Loucy (cell line): ENCODE data around the gene MAP3K20.

Experiments used
- H2AFZ ChIP-seq: fragments of 200-600 bp; sonication (generic); 2 replicates; pipeline ENCODE4 v1.6.0; 2016; ENCODE audit warnings: antibody characterized with exemption, mild to moderate bottlenecking, low read length, moderate library complexity
- H3F3A ChIP-seq: fragments of 200-600 bp; 2 replicates; pipeline ENCODE4 v1.6.0; 2016; ENCODE audit warnings: antibody characterized with exemption, low read depth, mild to moderate bottlenecking
- H3K27me3 ChIP-seq: fragments of 200-600 bp; sonication (generic); 2 replicates; pipeline ENCODE4 v1.6.1; 2014; ENCODE audit warnings: low read length, mild to moderate bottlenecking; ENCODE audit not compliant: insufficient read depth, poor library complexity, severe bottlenecking
- H3K36me3 ChIP-seq: fragments of 200-600 bp; sonication (generic); 2 replicates; pipeline ENCODE4 v1.6.1; 2016; ENCODE audit warnings: low read length; ENCODE audit not compliant: insufficient read depth
- H3K4me1 ChIP-seq: fragments of 200-600 bp; sonication (generic); 2 replicates; pipeline ENCODE4 v1.5.1; 2014; ENCODE audit warnings: low read length, mild to moderate bottlenecking; ENCODE audit not compliant: insufficient read depth, poor library complexity, severe bottlenecking
- H3K4me2 ChIP-seq: fragments of 200-600 bp; sonication (generic); 2 replicates; pipeline ENCODE4 v1.6.0; 2014; ENCODE audit warnings: antibody characterized with exemption, low read length, low read depth, mild to moderate bottlenecking; ENCODE audit not compliant: poor library complexity, severe bottlenecking
- H3K4me3 ChIP-seq: fragments of 200-600 bp; sonication (generic); 2 replicates; pipeline ENCODE4 v1.5.1; 2014; ENCODE audit warnings: low read length, mild to moderate bottlenecking, mixed read lengths; ENCODE audit not compliant: poor library complexity, severe bottlenecking
- H3K79me2 ChIP-seq: fragments of 200-600 bp; sonication (generic); 2 replicates; pipeline ENCODE4 v1.6.1; 2014; ENCODE audit warnings: low read length; ENCODE audit not compliant: insufficient read depth
- H3K9ac ChIP-seq: fragments of 200-600 bp; sonication (generic); 2 replicates; pipeline ENCODE4 v1.6.0; 2014; ENCODE audit warnings: mild to moderate bottlenecking, low read depth, low read length, moderate library complexity; ENCODE audit not compliant: poor library complexity, severe bottlenecking
- H3K9me2 ChIP-seq: fragments of 200-600 bp; sonication (generic); replicated peaks from 2 replicates; pipeline ENCODE4 v1.6.1; 2016; ENCODE audit warnings: low read depth, low read length, mixed read lengths
- H3K9me3 ChIP-seq: fragments of 200-600 bp; sonication (generic); 2 replicates; pipeline ENCODE4 v1.6.1; 2014; ENCODE audit warnings: mild to moderate bottlenecking, antibody characterized with exemption, low read length, low read depth; ENCODE audit not compliant: insufficient read depth
- H4K20me1 ChIP-seq: fragments of 200-600 bp; sonication (generic); 2 replicates; pipeline ENCODE4 v1.6.0; 2014; ENCODE audit warnings: antibody characterized with exemption, low read length, mild to moderate bottlenecking; ENCODE audit not compliant: insufficient read depth, poor library complexity, severe bottlenecking
- EZH2phosphoT487 ChIP-seq: fragments of 200-600 bp; IDR thresholded peaks from 2 replicates; pipeline ENCODE4 v1.6.1; 2018; ENCODE audit warnings: antibody characterized with exemption, mild to moderate bottlenecking, moderate library complexity, borderline replicate concordance
- TF ChIP-seq, protein P1 (sequence below): fragments of 200-600 bp; sonication (generic); conservative IDR thresholded peaks from 2 replicates; pipeline ENCODE4 v1.5.1; 2014; ENCODE audit warnings: mild to moderate bottlenecking, antibody characterized with exemption, low read length

The MAP3K20 gene

GRCh38 chr2:173062801-173063200 is 12.8 kb upstream of the MAP3K20 start:
- H2AFZ ChIP-seq = no peak overlapping the region
- H3K4me2 ChIP-seq = no peak overlapping the region
- H3F3A ChIP-seq = no peaks in the 10 kb centered on the region
- no peaks in the 10 kb centered on the region for H3K79me2 ChIP-seq
- H3K9me3 ChIP-seq = no peaks in the 10 kb centered on the region
- no peak overlapping the region for H3K4me3 ChIP-seq
- no peaks in the 10 kb centered on the region for H3K36me3 ChIP-seq
- H3K4me1 ChIP-seq = no peaks in the 10 kb centered on the region
- H3K9ac ChIP-seq = no peak overlapping the region
- no peaks in the 10 kb centered on the region for H4K20me1 ChIP-seq
- no peaks in the 10 kb centered on the region for H3K27me3 ChIP-seq
- no peaks in the 10 kb centered on the region for H3K9me2 ChIP-seq
- TF ChIP-seq, protein P1, sequence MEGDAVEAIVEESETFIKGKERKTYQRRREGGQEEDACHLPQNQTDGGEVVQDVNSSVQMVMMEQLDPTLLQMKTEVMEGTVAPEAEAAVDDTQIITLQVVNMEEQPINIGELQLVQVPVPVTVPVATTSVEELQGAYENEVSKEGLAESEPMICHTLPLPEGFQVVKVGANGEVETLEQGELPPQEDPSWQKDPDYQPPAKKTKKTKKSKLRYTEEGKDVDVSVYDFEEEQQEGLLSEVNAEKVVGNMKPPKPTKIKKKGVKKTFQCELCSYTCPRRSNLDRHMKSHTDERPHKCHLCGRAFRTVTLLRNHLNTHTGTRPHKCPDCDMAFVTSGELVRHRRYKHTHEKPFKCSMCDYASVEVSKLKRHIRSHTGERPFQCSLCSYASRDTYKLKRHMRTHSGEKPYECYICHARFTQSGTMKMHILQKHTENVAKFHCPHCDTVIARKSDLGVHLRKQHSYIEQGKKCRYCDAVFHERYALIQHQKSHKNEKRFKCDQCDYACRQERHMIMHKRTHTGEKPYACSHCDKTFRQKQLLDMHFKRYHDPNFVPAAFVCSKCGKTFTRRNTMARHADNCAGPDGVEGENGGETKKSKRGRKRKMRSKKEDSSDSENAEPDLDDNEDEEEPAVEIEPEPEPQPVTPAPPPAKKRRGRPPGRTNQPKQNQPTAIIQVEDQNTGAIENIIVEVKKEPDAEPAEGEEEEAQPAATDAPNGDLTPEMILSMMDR = no peak
- TF ChIP-seq EZH2phosphoT487 = no peak

DNA sequence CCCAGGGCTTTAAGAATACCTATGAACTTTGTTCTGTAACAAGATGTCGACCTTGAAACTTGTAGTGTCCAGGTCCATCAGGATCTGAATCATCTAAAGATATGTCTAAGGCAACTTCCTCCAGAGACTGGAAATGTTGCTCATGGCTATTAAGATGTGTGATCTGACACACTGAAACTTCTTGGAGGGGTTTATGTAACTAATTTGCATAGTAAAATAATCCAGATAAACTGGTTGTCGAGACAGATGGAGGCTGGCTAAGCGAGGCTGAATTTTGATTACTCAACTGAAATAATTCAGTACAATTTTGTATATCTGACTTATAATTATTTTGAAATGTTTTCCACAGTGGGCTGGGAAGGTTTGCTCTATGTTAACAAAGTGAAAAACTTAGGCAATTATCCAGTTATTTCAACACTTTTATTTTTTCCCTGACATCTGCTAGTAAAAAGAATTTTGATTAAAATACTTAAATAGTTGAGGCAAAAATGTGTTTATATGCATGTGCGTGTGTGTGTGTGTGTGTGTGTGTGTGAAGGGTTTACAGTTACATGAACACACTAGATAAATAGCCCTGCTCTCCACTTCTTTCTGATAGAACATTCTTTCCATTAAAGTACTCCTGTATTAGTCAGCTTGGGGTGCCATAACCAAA is 11.4 kb upstream of the MAP3K20 start:
- Histone ChIP-seq H3K9ac (no peak overlapping the region), H3K27me3 (no peaks in the 10 kb centered on the region), H3K4me1 (no peaks in the 10 kb centered on the region), H3K9me3 (no peaks in the 10 kb centered on the region), H3K4me3 (no peak overlapping the region), H3K36me3 (no peaks in the 10 kb centered on the region), H3K4me2 (no peak overlapping the region), H2AFZ (no peak overlapping the region), H4K20me1 (no peaks in the 10 kb centered on the region), H3F3A (no peaks in the 10 kb centered on the region), H3K9me2 (no peaks in the 10 kb centered on the region), H3K79me2 (no peaks in the 10 kb centered on the region)
- TF ChIP-seq EZH2phosphoT487 = no peak
- TF ChIP-seq, protein P1 = no peak

DNA sequence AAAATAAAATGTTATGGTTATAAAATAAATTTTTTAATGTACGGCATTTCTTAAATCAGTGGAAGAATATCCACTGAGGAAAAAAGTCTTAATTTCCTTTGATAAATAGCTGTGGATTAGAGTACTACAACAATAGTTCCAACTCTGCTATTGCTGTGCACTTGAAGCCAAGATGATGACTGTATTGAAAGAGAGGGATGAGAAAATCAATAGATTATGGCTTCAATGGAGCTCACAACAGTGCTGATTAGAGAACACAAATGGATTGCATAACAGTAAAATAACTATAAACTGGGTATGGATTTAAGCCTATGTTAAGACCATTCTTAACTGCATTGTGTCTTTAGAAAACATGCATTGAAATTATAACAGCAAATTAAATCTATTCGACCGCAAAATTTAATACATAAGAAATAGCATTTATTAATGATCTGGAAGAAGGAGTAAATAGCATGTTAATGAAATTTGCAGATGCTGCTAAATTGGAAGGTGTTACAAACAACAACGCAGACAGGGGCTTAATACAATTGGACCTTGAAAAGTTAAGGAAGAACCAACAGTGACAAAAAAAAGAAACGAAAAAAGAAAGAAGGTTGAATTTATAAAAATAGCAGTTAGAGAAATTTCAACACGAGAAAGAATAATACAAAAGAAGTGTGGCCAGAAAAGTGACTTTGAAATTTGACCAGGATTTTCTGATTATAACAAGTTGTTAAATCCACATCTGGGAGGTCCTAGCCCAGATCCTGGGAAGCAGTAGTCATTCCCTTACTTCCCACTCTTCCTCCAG is 8.6 kb upstream of the MAP3K20 start:
- H3K4me3 ChIP-seq = no peak overlapping the region
- H3K79me2 ChIP-seq = no peaks in the 10 kb centered on the region
- H3K36me3 ChIP-seq = no peaks in the 10 kb centered on the region
- H4K20me1 ChIP-seq = no peaks in the 10 kb centered on the region
- H3K27me3 ChIP-seq = no peaks in the 10 kb centered on the region
- no peaks in the 10 kb centered on the region for H3F3A ChIP-seq
- no peaks in the 10 kb centered on the region for H3K9me3 ChIP-seq
- no peak overlapping the region for H3K9ac ChIP-seq
- no peak overlapping the region for H2AFZ ChIP-seq
- no peaks in the 10 kb centered on the region for H3K9me2 ChIP-seq
- H3K4me1 ChIP-seq = no peaks in the 10 kb centered on the region
- TF ChIP-seq, protein P1 = no peak
- TF ChIP-seq EZH2phosphoT487 = no peak
- no peak overlapping the region for H3K4me2 ChIP-seq
